Mesothelial cell of epicardium (in vitro differentiated cells): Measurements from ENCODE around the gene QRICH1. TPM values are rescaled to one million over a fixed set of nuclear protein-coding genes. Genes with fewer than 3 reads are reported as not detected.

Source experiments
- DNase-seq, 2 experiments: peaks; one replicate each; pipeline ENCODE4 v3.0.0; 2021; ENCODE audit warnings: low spot score in 2 of 2; ENCODE audit not compliant: unreplicated experiment in 2 of 2
- H3K27ac Mint-ChIP-seq: 2 replicates; pipeline ENCODE4 v1.8.0; 2021; ENCODE audit warnings: mixed read lengths
- H3K27me3 Mint-ChIP-seq: 2 replicates; pipeline ENCODE4 v1.8.0; 2021; ENCODE audit warnings: low read depth, mixed read lengths
- H3K36me3 Mint-ChIP-seq: 2 replicates; pipeline ENCODE4 v1.8.0; 2021; ENCODE audit warnings: mixed read lengths
- H3K4me1 Mint-ChIP-seq: 2 replicates; pipeline ENCODE4 v1.8.0; 2021; ENCODE audit warnings: mixed read lengths
- H3K4me3 Mint-ChIP-seq: 2 replicates; pipeline ENCODE4 v1.8.0; 2021; ENCODE audit warnings: mild to moderate bottlenecking, moderate library complexity, mixed read lengths
- H3K9me3 Mint-ChIP-seq: 2 replicates; pipeline ENCODE4 v1.8.0; 2021; ENCODE audit warnings: mixed read lengths
- total RNA-seq: library from RNA; stranded (reverse); gene quantifications from 3 replicates; pipeline ENCODE4 v1.2.1, GENCODE V29; 2021
- TF ChIP-seq, protein P1 (sequence below): fragments of 200-600 bp; sonication (generic); IDR thresholded peaks from one replicate; pipeline ENCODE4 v1.5.0; 2021; ENCODE audit warnings: antibody characterized with exemption; ENCODE audit not compliant: unreplicated experiment

Gene QRICH1
- total RNA-seq, 1 donor from 2014 or later = 130 TPM

DNA sequence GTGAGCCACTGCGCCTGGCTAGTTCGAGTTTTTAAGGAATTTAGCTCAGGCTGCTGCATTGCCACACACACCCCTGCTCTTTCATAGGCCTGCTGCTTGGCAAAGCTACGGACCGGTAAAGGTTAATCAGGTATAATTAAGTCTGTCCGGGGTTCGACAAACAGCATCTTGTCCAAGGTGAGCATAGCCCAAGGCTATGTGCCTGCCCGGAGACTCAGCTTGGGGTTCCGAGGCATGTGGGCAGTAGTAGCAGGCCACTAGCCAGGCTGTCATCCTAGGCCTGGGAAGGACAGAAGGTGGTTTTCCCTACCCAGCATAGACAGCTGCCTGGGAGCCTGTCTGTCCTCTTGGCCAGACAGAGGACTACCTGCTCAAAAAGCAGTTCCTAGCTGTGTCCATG lies 97.2 kb downstream of the QRICH1 start:
- Mint-ChIP-seq H3K4me1 (peaks cover 4% of the 10 kb centered on the region), H3K9me3 (no peaks in the 10 kb centered on the region), H3K36me3 (peaks cover 4% of the 10 kb centered on the region), H3K27me3 (no peaks in the 10 kb centered on the region), H3K4me3 (no peak overlapping the region), H3K27ac (no peak overlapping the region)
- TF ChIP-seq, protein P1, sequence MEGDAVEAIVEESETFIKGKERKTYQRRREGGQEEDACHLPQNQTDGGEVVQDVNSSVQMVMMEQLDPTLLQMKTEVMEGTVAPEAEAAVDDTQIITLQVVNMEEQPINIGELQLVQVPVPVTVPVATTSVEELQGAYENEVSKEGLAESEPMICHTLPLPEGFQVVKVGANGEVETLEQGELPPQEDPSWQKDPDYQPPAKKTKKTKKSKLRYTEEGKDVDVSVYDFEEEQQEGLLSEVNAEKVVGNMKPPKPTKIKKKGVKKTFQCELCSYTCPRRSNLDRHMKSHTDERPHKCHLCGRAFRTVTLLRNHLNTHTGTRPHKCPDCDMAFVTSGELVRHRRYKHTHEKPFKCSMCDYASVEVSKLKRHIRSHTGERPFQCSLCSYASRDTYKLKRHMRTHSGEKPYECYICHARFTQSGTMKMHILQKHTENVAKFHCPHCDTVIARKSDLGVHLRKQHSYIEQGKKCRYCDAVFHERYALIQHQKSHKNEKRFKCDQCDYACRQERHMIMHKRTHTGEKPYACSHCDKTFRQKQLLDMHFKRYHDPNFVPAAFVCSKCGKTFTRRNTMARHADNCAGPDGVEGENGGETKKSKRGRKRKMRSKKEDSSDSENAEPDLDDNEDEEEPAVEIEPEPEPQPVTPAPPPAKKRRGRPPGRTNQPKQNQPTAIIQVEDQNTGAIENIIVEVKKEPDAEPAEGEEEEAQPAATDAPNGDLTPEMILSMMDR = no peak
- DNase-seq = no peak

DNA sequence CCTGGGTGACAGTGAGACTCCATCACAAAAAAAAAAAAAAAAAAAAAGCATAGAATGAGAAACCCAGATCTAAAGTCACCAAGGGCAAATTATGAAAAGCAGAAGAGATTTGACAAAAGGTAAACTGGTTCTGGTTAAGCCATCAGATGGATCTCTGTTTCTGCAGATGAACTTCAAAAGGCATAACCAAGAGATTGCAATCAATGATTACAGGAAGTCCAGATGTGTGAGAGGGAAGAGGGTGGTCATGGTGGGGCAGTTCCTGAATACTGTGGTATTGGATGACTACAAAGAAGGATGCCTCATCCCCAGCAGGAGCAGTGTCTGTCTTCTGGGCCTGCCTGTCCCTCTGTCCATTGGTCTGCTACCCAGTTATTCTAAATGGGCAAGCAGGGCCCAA lies 100.0 kb downstream of the QRICH1 start:
- Mint-ChIP-seq H3K9me3 (no peaks in the 10 kb centered on the region), H3K27me3 (no peaks in the 10 kb centered on the region)
- TF ChIP-seq, protein P1 = no peak

DNA sequence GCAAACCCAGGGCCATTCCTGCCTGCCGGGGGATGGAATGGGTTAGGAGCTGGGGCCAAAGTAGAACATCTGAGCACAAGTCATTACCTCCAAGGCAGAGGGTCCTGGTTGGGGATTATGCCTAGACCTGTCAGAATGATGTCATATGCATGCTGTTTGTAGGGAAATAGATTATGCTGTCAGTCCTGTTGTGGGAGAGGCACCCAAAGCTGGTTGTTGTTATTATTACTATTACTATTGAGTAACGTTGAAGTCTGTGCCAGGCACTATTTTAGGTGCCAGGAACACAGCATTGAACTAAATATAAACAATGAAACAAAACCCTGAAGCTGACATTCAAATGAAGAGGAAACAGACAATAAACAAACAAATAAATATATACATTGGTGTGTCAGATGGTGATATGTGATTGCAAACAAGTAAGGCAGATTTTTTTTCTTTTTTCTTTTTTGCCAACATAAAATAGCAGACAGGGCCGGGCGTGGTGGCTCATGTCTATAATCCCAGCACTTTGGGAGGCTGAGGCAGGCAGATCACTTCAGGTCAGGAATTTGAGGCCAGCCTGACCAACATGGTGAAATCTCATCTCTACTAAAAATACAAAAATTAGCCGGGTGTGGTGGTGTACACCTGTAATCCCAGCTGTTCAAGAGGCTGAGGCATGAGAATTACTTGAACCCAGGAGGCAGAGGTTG lies 101.9 kb downstream of the QRICH1 start:
- H3K4me3 Mint-ChIP-seq = peak overlapping the region; percentile 86
- no peaks in the 10 kb centered on the region for H3K9me3 Mint-ChIP-seq

More for the DNA sequence above, 100.0 kb downstream of the QRICH1 start:
- H3K36me3 Mint-ChIP-seq = peaks cover 4% of the 10 kb centered on the region
- H3K4me1 Mint-ChIP-seq = peaks cover 22% of the 10 kb centered on the region
- no peak overlapping the region for H3K4me3 Mint-ChIP-seq
- H3K27ac Mint-ChIP-seq = no peak overlapping the region
- no peak for DNase-seq

DNA sequence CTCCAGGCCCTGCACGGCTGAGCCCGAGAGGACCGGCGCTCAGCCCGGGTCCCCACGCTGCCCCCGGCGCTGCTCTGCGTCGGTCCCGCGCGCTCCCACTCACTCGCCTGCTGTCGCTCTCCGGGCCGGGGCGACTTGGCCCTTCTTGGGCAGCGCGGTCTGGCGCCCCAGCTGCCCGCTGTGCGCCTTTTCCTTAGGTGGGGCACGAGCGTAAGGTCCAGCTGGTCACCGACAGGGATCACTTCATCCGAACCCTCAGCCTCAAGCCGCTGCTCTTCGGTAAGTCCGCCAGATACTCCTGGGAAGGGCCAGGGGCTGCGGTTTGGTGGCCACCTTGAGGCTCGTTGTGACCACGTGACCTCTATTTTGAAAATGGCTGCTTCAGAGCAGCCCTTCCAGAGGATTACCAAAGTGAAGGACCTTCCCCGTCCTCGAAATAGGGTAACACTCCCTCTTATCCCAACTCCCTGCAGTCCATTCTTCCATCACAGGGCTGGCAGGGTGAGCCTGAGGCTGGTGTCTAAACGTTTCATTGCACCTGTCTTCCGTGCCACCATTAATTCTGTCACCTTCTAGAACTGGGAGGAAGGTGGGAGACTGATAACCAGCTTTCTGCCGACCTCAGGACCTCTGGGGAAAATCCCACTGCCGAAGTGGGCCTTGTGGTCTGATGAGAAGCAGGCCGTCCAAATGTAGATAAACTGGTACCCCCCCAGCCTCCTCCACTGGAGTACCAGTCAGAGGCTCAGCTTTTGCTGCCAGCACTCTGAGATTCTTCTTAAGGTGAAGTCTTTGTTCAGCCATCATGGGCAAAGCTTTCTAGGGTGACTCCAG lies 103.0 kb downstream of the QRICH1 start:
- Mint-ChIP-seq H3K9me3 (no peaks in the 10 kb centered on the region), H3K36me3 (peaks cover 4% of the 10 kb centered on the region), H3K27me3 (no peaks in the 10 kb centered on the region), H3K27ac (peak overlapping the region; percentile 93), H3K4me1 (peaks cover 25% of the 10 kb centered on the region), H3K4me3 (peak overlapping the region; percentile 86)
- TF ChIP-seq, protein P1 = no peak
- DNase-seq = no peak

More for the DNA sequence above, 101.9 kb downstream of the QRICH1 start:
- no peak for DNase-seq
- H3K36me3 Mint-ChIP-seq = peaks cover 4% of the 10 kb centered on the region
- no peaks in the 10 kb centered on the region for H3K27me3 Mint-ChIP-seq
- TF ChIP-seq, protein P1 = no peak
- peaks cover 25% of the 10 kb centered on the region for H3K4me1 Mint-ChIP-seq
- peak overlapping the region; percentile 30 for H3K27ac Mint-ChIP-seq

DNA sequence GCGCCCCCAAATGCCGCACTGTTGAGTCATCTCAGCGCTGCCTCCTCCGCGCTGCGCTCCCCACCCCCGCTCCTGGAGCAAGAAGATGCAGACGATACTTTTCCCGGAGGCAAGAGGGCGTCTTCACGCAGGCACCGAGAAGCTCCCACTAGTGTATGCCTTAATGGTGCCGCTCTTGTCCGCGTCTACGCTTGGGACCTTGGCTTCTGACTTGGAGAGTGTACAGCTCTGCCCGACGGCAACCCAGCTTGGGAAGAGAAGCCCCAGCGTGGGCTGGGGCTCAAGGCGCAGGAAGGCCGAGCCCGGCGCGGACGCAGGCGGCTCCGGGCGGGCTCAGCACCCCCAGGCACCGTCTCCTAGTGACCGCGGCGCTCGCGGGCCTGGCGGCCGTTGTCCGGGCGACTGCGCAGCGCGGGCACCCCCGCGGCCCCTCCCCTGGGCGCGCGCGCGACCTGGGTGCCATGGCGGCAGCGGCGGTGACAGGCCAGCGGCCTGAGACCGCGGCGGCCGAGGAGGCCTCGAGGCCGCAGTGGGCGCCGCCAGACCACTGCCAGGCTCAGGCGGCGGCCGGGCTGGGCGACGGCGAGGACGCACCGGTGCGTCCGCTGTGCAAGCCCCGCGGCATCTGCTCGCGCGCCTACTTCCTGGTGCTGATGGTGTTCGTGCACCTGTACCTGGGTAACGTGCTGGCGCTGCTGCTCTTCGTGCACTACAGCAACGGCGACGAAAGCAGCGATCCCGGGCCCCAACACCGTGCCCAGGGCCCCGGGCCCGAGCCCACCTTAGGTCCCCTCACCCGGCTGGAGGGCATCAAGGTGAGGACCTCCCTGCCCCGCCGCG lies 103.9 kb downstream of the QRICH1 start, which contains the start of gene P4HTM:
P4HTM (plus strand) TSS at position 446 of the 840 bp plus-strand sequence; CDS start at position 462, 16 bp downstream.
- H3K36me3 Mint-ChIP-seq = peaks cover 4% of the 10 kb centered on the region
- H3K4me3 Mint-ChIP-seq = peak within 1 kb of the TSS; percentile 90
- TF ChIP-seq, protein P1 = no peak
- no peaks in the 10 kb centered on the region for H3K27me3 Mint-ChIP-seq
- H3K4me1 Mint-ChIP-seq = peaks cover 25% of the 10 kb centered on the region
- peak; percentile 81 to 88 for DNase-seq
- no peaks in the 10 kb centered on the region for H3K9me3 Mint-ChIP-seq
- H3K27ac Mint-ChIP-seq = peak within 1 kb of the TSS; percentile 99
